SK-N-SH (cell line): ENCODE results near the gene DAP. TPM values are rescaled to one million over a fixed set of nuclear protein-coding genes. Genes with fewer than 3 reads are reported as not detected.

Source experiments
- CTCF ChIA-PET: fragments of 300-600, 350-600 bp; formaldehyde crosslinking; extraction: SDS; loops from one replicate; lab custom pipeline; 2021; lab: Yijun Ruan, JAX
- POLR2A ChIA-PET: fragments of 350-600 bp; sonication (Branson Sonifier 250); formaldehyde crosslinking; extraction: SDS; loops from one replicate; lab custom pipeline; 2020; ENCODE audit warnings: antibody characterized with exemption, inconsistent platforms; lab: Yijun Ruan, JAX
- DNase-seq: peaks from one replicate; pipeline ENCODE4 v3.0.0; 2012
- H2AFZ ChIP-seq: fragments of 200-600 bp; sonication (generic); 2 replicates; pipeline ENCODE4 v1.8.1; 2016; ENCODE audit warnings: antibody characterized with exemption, mild to moderate bottlenecking, low read depth
- H3F3A ChIP-seq: fragments of 200-600 bp; sonication (generic); replicated peaks from 2 replicates; pipeline ENCODE3; 2016; ENCODE audit warnings: antibody characterized with exemption, mild to moderate bottlenecking; ENCODE audit not compliant: insufficient read depth
- H3K27ac ChIP-seq, 2 experiments: fragments of 200-500 bp in 1 of 2; fragments of 200-600 bp in 1 of 2; sonication (Bioruptor generic) in 1 of 2; sonication (generic), shearing (Covaris generic) in 1 of 2; 2 replicates each; pipeline versions ENCODE4 v1.5.1 to v1.6.1; 2014 to 2016; ENCODE audit warnings: low read depth in 2 of 2, inconsistent platforms in 1 of 2, low read length in 1 of 2, mild to moderate bottlenecking in 1 of 2, mixed read lengths in 1 of 2
- H3K27me3 ChIP-seq: fragments of 200-600 bp; sonication (generic), shearing (Covaris generic); 2 replicates; pipeline ENCODE4 v1.6.1; 2016; ENCODE audit warnings: mixed run types; ENCODE audit not compliant: insufficient read depth
- H3K36me3 ChIP-seq, 2 experiments: fragments of 200-500 bp in 1 of 2; fragments of 200-600 bp in 1 of 2; sonication (Bioruptor generic) in 1 of 2; sonication (generic) in 1 of 2; replicated peaks in 1 of 2; 2 replicates each; pipeline versions ENCODE3 to v1.5.1; 2014 to 2016; ENCODE audit warnings: low read length in 1 of 2, mild to moderate bottlenecking in 1 of 2; ENCODE audit not compliant: insufficient read depth in 2 of 2, control insufficient read depth in 1 of 2
- H3K4me1 ChIP-seq, 2 experiments: fragments of 200-500 bp in 1 of 2; fragments of 200-600 bp in 1 of 2; sonication (Bioruptor generic) in 1 of 2; sonication (generic), shearing (Covaris generic) in 1 of 2; 2 replicates each; pipeline versions ENCODE4 v1.5.1 to v1.6.1; 2014 to 2016; ENCODE audit warnings: low read depth in 1 of 2, low read length in 1 of 2, mixed run types in 1 of 2; ENCODE audit not compliant: insufficient read depth in 2 of 2, control insufficient read depth in 1 of 2
- H3K4me2 ChIP-seq: fragments of 200-600 bp; sonication (generic), shearing (Covaris generic); 2 replicates; pipeline ENCODE4 v1.6.1; 2017; ENCODE audit warnings: mixed run types
- H3K4me3 ChIP-seq, 2 experiments: fragments of 200-500 bp in 1 of 2; fragments of 200-600 bp in 1 of 2; sonication (Bioruptor generic) in 1 of 2; sonication (generic), shearing (Covaris generic) in 1 of 2; 2 replicates each; pipeline versions ENCODE4 v1.5.1 to v1.8.1; 2014 to 2016; ENCODE audit warnings: low read depth in 2 of 2, inconsistent platforms in 1 of 2, low read length in 1 of 2, mild to moderate bottlenecking in 1 of 2, mixed read lengths in 1 of 2, moderate library complexity in 1 of 2
- H3K79me2 ChIP-seq: fragments of 200-600 bp; sonication (generic); 2 replicates; pipeline ENCODE4 v1.8.1; 2017; ENCODE audit warnings: mild to moderate bottlenecking; ENCODE audit not compliant: insufficient read depth
- H3K9ac ChIP-seq: fragments of 200-600 bp; sonication (generic); 2 replicates; pipeline ENCODE4 v1.6.1; 2017; ENCODE audit warnings: mixed run types
- H3K9me2 ChIP-seq: fragments of 200-600 bp; sonication (generic); 2 replicates; pipeline ENCODE4 v1.6.1; 2017; ENCODE audit warnings: mixed run types
- H3K9me3 ChIP-seq: fragments of 200-600 bp; sonication (generic); 2 replicates; pipeline ENCODE4 v1.6.1; 2017; ENCODE audit warnings: mixed run types, mild to moderate bottlenecking, moderate library complexity
- H4K20me1 ChIP-seq: fragments of 200-600 bp; sonication (generic); 2 replicates; pipeline ENCODE4 v1.6.1; 2017; ENCODE audit warnings: mild to moderate bottlenecking, mixed run types; ENCODE audit not compliant: insufficient read depth
- JUND ChIP-seq: IDR thresholded peaks from 2 replicates; pipeline ENCODE4 v1.4.0; 2012
- RFX5 ChIP-seq: IDR thresholded peaks from 2 replicates; pipeline ENCODE4 v1.6.1; 2012; ENCODE audit warnings: mild to moderate bottlenecking, improper control_type of control experiment, low read length
- SMC3 ChIP-seq: IDR thresholded peaks from 2 replicates; pipeline ENCODE4 v1.6.1; 2012; ENCODE audit warnings: low read depth, low read length, improper control_type of control experiment
- YY1 ChIP-seq: IDR thresholded peaks from 2 replicates; pipeline ENCODE4 v1.4.0; 2012; ENCODE audit warnings: low read depth, mild to moderate bottlenecking
- WGBS: methylation state at CpG from one replicate; pipeline ENCODE4 v1.1.6; 2017; ENCODE audit warnings: low lambda C conversion rate; 5-methylcytosine and 5-hydroxymethylcytosine counted together
- polyA plus RNA-seq, 3 experiments: library from polyadenylated mRNA; depleted of rRNA; stranded (reverse); fragments of >200 nt; gene quantifications; 2 replicates each; pipeline ENCODE4 v1.2.3, GENCODE V29; 2012
- TF ChIP-seq, protein P1 (sequence below): IDR thresholded peaks from 2 replicates; pipeline ENCODE4; 2012
- TF ChIP-seq, protein P2 (sequence below): IDR thresholded peaks from 2 replicates; pipeline ENCODE4 v1.6.1; 2012; ENCODE audit warnings: mild to moderate bottlenecking, low read depth, low read length, moderate library complexity
- TF ChIP-seq, protein P3 (sequence below): IDR thresholded peaks from 2 replicates; pipeline ENCODE4 v1.4.0; 2012; ENCODE audit warnings: low read depth
- TF ChIP-seq, protein P4 (sequence below): IDR thresholded peaks from 2 replicates; pipeline ENCODE4 v1.4.0; 2012; ENCODE audit warnings: low read depth, borderline replicate concordance
- TF ChIP-seq, protein P5 (sequence below): fragments of 200-600 bp; sonication (generic); IDR thresholded peaks from 2 replicates; pipeline ENCODE4 v1.6.1; 2017; ENCODE audit warnings: antibody characterized with exemption, mild to moderate bottlenecking, moderate library complexity

DAP gene
- polyA plus RNA-seq, 1 of the 3 experiments (the other 2 are of a cell fraction), result 78.2 TPM

DNA sequence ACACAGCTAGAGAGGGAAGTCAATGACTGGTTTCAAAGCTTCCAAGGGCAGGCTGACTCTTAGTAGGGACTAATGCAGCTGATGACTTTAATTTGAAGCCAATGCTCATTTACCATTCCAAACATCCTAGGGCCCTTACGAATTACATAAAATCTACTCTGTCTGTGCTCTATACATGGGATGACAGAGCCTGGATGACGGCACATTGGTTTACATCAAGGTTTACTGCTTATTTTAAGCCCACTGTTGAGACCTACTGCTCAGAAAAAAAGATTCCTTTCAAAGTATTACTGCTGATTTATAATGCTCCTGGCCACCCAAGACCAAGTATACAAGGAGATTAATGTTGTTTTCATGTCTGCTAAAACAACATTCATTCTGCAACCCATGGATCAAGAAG lies 74.1 kb downstream of the DAP start:
- no peaks in the 10 kb centered on the region for H4K20me1 ChIP-seq
- ChIA-PET POLR2A (no interaction called here), CTCF (no interaction called here)
- H3K27ac ChIP-seq, result no peak overlapping the region
- H3K36me3 ChIP-seq, result peaks cover 6 to 9% of the 10 kb centered on the region in 2 experiments
- 0 out of 2 replicates have a peak, but pooled peaks cover 4% of the 10 kb centered on the region for H3K9me3 ChIP-seq
- no peak overlapping the region for H3K4me2 ChIP-seq
- no peaks in the 10 kb centered on the region for H3K9me2 ChIP-seq
- H3K27me3 ChIP-seq, result no peaks in the 10 kb centered on the region
- H3F3A ChIP-seq, result peaks cover 9% of the 10 kb centered on the region
- TF ChIP-seq, protein P1, sequence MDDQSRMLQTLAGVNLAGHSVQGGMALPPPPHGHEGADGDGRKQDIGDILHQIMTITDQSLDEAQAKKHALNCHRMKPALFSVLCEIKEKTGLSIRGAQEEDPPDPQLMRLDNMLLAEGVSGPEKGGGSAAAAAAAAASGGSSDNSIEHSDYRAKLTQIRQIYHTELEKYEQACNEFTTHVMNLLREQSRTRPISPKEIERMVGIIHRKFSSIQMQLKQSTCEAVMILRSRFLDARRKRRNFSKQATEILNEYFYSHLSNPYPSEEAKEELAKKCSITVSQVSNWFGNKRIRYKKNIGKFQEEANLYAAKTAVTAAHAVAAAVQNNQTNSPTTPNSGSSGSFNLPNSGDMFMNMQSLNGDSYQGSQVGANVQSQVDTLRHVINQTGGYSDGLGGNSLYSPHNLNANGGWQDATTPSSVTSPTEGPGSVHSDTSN, result no peak
- TF ChIP-seq SMC3 (no peak), JUND (no peak), YY1 (no peak), RFX5 (no peak)
- TF ChIP-seq, protein P2, sequence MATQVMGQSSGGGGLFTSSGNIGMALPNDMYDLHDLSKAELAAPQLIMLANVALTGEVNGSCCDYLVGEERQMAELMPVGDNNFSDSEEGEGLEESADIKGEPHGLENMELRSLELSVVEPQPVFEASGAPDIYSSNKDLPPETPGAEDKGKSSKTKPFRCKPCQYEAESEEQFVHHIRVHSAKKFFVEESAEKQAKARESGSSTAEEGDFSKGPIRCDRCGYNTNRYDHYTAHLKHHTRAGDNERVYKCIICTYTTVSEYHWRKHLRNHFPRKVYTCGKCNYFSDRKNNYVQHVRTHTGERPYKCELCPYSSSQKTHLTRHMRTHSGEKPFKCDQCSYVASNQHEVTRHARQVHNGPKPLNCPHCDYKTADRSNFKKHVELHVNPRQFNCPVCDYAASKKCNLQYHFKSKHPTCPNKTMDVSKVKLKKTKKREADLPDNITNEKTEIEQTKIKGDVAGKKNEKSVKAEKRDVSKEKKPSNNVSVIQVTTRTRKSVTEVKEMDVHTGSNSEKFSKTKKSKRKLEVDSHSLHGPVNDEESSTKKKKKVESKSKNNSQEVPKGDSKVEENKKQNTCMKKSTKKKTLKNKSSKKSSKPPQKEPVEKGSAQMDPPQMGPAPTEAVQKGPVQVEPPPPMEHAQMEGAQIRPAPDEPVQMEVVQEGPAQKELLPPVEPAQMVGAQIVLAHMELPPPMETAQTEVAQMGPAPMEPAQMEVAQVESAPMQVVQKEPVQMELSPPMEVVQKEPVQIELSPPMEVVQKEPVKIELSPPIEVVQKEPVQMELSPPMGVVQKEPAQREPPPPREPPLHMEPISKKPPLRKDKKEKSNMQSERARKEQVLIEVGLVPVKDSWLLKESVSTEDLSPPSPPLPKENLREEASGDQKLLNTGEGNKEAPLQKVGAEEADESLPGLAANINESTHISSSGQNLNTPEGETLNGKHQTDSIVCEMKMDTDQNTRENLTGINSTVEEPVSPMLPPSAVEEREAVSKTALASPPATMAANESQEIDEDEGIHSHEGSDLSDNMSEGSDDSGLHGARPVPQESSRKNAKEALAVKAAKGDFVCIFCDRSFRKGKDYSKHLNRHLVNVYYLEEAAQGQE, result no peak
- TF ChIP-seq, protein P3, sequence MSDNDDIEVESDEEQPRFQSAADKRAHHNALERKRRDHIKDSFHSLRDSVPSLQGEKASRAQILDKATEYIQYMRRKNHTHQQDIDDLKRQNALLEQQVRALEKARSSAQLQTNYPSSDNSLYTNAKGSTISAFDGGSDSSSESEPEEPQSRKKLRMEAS, result no peak
- TF ChIP-seq, protein P4, sequence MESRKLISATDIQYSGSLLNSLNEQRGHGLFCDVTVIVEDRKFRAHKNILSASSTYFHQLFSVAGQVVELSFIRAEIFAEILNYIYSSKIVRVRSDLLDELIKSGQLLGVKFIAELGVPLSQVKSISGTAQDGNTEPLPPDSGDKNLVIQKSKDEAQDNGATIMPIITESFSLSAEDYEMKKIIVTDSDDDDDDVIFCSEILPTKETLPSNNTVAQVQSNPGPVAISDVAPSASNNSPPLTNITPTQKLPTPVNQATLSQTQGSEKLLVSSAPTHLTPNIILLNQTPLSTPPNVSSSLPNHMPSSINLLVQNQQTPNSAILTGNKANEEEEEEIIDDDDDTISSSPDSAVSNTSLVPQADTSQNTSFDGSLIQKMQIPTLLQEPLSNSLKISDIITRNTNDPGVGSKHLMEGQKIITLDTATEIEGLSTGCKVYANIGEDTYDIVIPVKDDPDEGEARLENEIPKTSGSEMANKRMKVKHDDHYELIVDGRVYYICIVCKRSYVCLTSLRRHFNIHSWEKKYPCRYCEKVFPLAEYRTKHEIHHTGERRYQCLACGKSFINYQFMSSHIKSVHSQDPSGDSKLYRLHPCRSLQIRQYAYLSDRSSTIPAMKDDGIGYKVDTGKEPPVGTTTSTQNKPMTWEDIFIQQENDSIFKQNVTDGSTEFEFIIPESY, result no peak
- TF ChIP-seq, protein P5, sequence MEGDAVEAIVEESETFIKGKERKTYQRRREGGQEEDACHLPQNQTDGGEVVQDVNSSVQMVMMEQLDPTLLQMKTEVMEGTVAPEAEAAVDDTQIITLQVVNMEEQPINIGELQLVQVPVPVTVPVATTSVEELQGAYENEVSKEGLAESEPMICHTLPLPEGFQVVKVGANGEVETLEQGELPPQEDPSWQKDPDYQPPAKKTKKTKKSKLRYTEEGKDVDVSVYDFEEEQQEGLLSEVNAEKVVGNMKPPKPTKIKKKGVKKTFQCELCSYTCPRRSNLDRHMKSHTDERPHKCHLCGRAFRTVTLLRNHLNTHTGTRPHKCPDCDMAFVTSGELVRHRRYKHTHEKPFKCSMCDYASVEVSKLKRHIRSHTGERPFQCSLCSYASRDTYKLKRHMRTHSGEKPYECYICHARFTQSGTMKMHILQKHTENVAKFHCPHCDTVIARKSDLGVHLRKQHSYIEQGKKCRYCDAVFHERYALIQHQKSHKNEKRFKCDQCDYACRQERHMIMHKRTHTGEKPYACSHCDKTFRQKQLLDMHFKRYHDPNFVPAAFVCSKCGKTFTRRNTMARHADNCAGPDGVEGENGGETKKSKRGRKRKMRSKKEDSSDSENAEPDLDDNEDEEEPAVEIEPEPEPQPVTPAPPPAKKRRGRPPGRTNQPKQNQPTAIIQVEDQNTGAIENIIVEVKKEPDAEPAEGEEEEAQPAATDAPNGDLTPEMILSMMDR, result no peak
- WGBS, result 96% methylated on average over 2 of the region's 2 CpGs
- no peak overlapping the region for H3K4me3 ChIP-seq
- peaks cover 23% of the 10 kb centered on the region; the same call in 1 of the 2 replicates for H3K79me2 ChIP-seq
- H2AFZ ChIP-seq, result no peak overlapping the region
- H3K4me1 ChIP-seq, result peaks cover 9 to 15% of the 10 kb centered on the region in 2 experiments
- no peak overlapping the region for H3K9ac ChIP-seq
- no peak for DNase-seq
